K562 (cell line): ENCODE results near the gene ST3GAL3. TPM values are rescaled to one million over a fixed set of nuclear protein-coding genes. Genes with fewer than 3 reads are reported as not detected.

Experiments
- ARHGAP35 ChIP-seq: fragments of 450-650 bp; IDR thresholded peaks from 2 replicates; pipeline ENCODE4 v1.6.1; 2018; ENCODE audit not compliant: partially characterized antibody
- C11orf30 ChIP-seq: fragments of 450-650 bp; IDR thresholded peaks from 2 replicates; pipeline ENCODE4 v1.6.1; 2016; ENCODE audit warnings: low read depth, mild to moderate bottlenecking
- FOXM1 ChIP-seq, 2 experiments: fragments of 450-650 bp in 1 of 2; sonication (generic) in 1 of 2; formaldehyde crosslinking in 1 of 2; IDR thresholded peaks; 2 replicates each; pipeline versions ENCODE4 v1.6.1 to v1.9.0; 2017 to 2022; ENCODE audit warnings: low read depth in 2 of 2, mild to moderate bottlenecking in 2 of 2, missing genetic modification reagents in 1 of 2, moderate library complexity in 1 of 2
- GATA2 ChIP-seq: sonication (generic); formaldehyde crosslinking; IDR thresholded peaks from 2 replicates; pipeline ENCODE4 v1.4.0; 2020; ENCODE audit warnings: mild to moderate bottlenecking, missing genetic modification reagents
- ILK ChIP-seq: fragments of 450-650 bp; IDR thresholded peaks from 2 replicates; pipeline ENCODE4 v1.6.1; 2016; ENCODE audit warnings: missing genetic modification characterization, low read depth, mild to moderate bottlenecking, missing compliant biosample characterization, moderate library complexity, borderline replicate concordance
- MTA2 ChIP-seq: fragments of 450-650 bp; IDR thresholded peaks from 2 replicates; pipeline ENCODE4 v1.6.1; 2016; ENCODE audit warnings: low read depth
- MXI1 ChIP-seq: IDR thresholded peaks from 2 replicates; pipeline ENCODE4 v1.6.1; 2011; ENCODE audit warnings: low read depth, mild to moderate bottlenecking, improper control_type of control experiment, low read length
- SIN3B ChIP-seq: fragments of 450-650 bp; IDR thresholded peaks from 2 replicates; pipeline ENCODE4 v1.6.1; 2017; ENCODE audit warnings: low read depth, mild to moderate bottlenecking, moderate library complexity
- SMARCA4 ChIP-seq: fragments of 450-650 bp; IDR thresholded peaks from 2 replicates; pipeline ENCODE4 v1.6.1; 2016
- U2AF2 ChIP-seq: fragments of 200-400 bp; formaldehyde crosslinking; optimal IDR thresholded peaks from 2 replicates; pipeline ENCODE3; 2017; ENCODE audit warnings: low read depth, mild to moderate bottlenecking, low read length
- polyA plus RNA-seq, 8 experiments: library from polyadenylated mRNA; depleted of rRNA in 4 of 8; stranded (reverse) in 5 of 8; unstranded in 3 of 8; fragments of >200 nt; fragmentation: Nextera tagmentation in 2 of 8; fragmentation: Illumina TruSeq in 1 of 8; extraction: Ambion mirVana in 2 of 8; extraction: Trizol in 1 of 8; gene quantifications; 2 replicates each; pipeline versions ENCODE4 v1.2.1 to v1.2.3, GENCODE V29; 2011 to 2014; ENCODE audit warnings: inconsistent platforms in 1 of 8, missing spikeins in 1 of 8
- total RNA-seq, 7 experiments: library from RNA; depleted of rRNA in 6 of 7; stranded (reverse); fragments of >200 nt in 6 of 7; fragmentation: Illumina TruSeq in 2 of 7; extraction: Trizol in 2 of 7; gene quantifications; 2 replicates each; pipeline versions ENCODE4 v1.2.1 to v1.2.3, GENCODE V29; 2011 to 2021; ENCODE audit warnings: low replicate concordance in 1 of 7
- TF ChIP-seq, protein P1 (sequence below): fragments of 450-650 bp; formaldehyde crosslinking; IDR thresholded peaks from 2 replicates; pipeline ENCODE4 v1.4.0; 2020; ENCODE audit warnings: mild to moderate bottlenecking, moderate library complexity
- TF ChIP-seq, protein P2 (sequence below): fragments of 450-650 bp; formaldehyde crosslinking; IDR thresholded peaks from 2 replicates; pipeline ENCODE4 v1.4.0; 2022; ENCODE audit warnings: mild to moderate bottlenecking, moderate library complexity
- TF ChIP-seq, protein P3 (sequence below): fragments of 200-800 bp; sonication (Bioruptor generic); IDR thresholded peaks from 2 replicates; pipeline ENCODE4 v1.6.1; 2017; ENCODE audit warnings: missing genetic modification characterization, missing compliant biosample characterization
- TF ChIP-seq, protein P4 (sequence below): sonication (generic); formaldehyde crosslinking; IDR thresholded peaks from 2 replicates; pipeline ENCODE4 v1.8.0; 2022; ENCODE audit warnings: missing genetic modification reagents, mild to moderate bottlenecking, moderate library complexity, borderline replicate concordance
- TF ChIP-seq, protein P5 (sequence below): fragments of 450-650 bp; formaldehyde crosslinking; IDR thresholded peaks from 2 replicates; pipeline ENCODE4 v1.4.0; 2022; ENCODE audit warnings: missing genetic modification characterization
- TF ChIP-seq, protein P6 (sequence below), 2 experiments: IDR thresholded peaks in 1 of 2; conservative IDR thresholded peaks in 1 of 2; 2 replicates each; pipeline ENCODE4 v1.6.1; 2016; ENCODE audit warnings: low read depth in 2 of 2, mild to moderate bottlenecking in 1 of 2, missing compliant biosample characterization in 1 of 2, missing genetic modification characterization in 1 of 2, moderate library complexity in 1 of 2

Gene ST3GAL3
- total and polyA plus RNA-seq, 9 of the 15 experiments (the other 6 are each of a cell fraction or from before 2014, with no cell fraction given), result 1.2 to 18.9 (median 11.0) TPM

DNA sequence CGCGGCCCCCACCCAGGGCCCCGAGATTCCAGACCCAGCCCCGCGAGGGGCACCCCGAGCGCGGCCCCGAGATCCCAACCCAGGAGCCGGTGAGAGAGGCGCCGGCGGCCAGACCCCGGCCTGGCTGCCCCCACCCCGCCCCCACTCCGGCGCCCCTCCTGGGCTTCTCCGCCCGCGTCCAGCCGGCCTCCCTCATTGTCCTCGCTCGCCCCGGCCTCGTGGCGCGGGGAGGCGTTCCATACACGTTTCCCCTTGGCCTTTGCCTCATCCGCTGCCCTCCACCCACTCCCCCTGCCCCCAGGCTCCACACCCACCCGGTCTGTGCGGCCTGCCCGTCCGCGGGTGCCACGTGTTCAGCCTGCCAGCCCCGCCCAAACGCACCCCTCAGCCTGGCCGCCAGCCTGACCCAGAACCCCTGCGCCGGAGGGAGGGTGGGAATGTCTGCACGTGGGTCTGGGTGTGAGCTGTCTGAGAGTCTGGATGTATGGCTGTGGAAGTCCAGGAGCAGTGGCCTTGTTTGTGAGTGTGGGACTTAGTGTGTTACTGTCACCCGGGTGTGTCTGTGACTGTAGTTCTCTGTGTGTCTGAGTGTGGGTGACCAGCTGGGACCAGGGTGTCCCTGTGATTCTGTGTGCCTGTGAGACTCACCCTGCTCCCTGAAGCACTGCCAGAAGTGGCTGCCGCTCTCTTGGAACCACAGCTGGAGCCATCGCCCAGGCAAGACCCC is 272.4 kb downstream of the ST3GAL3 start (continued):
- TF ChIP-seq, protein P1, sequence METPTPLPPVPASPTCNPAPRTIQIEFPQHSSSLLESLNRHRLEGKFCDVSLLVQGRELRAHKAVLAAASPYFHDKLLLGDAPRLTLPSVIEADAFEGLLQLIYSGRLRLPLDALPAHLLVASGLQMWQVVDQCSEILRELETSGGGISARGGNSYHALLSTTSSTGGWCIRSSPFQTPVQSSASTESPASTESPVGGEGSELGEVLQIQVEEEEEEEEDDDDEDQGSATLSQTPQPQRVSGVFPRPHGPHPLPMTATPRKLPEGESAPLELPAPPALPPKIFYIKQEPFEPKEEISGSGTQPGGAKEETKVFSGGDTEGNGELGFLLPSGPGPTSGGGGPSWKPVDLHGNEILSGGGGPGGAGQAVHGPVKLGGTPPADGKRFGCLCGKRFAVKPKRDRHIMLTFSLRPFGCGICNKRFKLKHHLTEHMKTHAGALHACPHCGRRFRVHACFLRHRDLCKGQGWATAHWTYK (CRISPR knock-in tag), result no peak
- TF ChIP-seq GATA2 (CRISPR knock-in tag), result no peak
- TF ChIP-seq, protein P2, sequence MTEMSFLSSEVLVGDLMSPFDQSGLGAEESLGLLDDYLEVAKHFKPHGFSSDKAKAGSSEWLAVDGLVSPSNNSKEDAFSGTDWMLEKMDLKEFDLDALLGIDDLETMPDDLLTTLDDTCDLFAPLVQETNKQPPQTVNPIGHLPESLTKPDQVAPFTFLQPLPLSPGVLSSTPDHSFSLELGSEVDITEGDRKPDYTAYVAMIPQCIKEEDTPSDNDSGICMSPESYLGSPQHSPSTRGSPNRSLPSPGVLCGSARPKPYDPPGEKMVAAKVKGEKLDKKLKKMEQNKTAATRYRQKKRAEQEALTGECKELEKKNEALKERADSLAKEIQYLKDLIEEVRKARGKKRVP (CRISPR knock-in tag), result no peak
- TF ChIP-seq, protein P3, sequence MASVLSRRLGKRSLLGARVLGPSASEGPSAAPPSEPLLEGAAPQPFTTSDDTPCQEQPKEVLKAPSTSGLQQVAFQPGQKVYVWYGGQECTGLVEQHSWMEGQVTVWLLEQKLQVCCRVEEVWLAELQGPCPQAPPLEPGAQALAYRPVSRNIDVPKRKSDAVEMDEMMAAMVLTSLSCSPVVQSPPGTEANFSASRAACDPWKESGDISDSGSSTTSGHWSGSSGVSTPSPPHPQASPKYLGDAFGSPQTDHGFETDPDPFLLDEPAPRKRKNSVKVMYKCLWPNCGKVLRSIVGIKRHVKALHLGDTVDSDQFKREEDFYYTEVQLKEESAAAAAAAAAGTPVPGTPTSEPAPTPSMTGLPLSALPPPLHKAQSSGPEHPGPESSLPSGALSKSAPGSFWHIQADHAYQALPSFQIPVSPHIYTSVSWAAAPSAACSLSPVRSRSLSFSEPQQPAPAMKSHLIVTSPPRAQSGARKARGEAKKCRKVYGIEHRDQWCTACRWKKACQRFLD (CRISPR knock-in tag), result peak; percentile 71; the same call in 1 of the 2 replicates
- no peak for TF ChIP-seq U2AF2
- no peak for TF ChIP-seq ILK (tag)
- TF ChIP-seq, protein P4, sequence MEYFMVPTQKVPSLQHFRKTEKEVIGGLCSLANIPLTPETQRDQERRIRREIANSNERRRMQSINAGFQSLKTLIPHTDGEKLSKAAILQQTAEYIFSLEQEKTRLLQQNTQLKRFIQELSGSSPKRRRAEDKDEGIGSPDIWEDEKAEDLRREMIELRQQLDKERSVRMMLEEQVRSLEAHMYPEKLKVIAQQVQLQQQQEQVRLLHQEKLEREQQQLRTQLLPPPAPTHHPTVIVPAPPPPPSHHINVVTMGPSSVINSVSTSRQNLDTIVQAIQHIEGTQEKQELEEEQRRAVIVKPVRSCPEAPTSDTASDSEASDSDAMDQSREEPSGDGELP (CRISPR knock-in tag), result peak; percentile 78; the same call in 1 of the 2 replicates
- peak; percentile 91 for TF ChIP-seq MXI1
- TF ChIP-seq FOXM1 (IDR thresholded peaks at IDR 0.05; ENCODE audit: low read depth), result no peak
- TF ChIP-seq FOXM1 (CRISPR knock-in tag; IDR thresholded peaks at IDR 0.05; ENCODE audit: low read depth), result no peak
- TF ChIP-seq, protein P5, sequence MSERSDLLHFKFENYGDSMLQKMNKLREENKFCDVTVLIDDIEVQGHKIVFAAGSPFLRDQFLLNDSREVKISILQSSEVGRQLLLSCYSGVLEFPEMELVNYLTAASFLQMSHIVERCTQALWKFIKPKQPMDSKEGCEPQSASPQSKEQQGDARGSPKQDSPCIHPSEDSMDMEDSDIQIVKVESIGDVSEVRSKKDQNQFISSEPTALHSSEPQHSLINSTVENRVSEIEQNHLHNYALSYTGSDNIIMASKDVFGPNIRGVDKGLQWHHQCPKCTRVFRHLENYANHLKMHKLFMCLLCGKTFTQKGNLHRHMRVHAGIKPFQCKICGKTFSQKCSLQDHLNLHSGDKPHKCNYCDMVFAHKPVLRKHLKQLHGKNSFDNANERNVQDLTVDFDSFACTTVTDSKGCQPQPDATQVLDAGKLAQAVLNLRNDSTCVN (CRISPR knock-in tag), result no peak
- no peak for TF ChIP-seq MTA2
- no peak for TF ChIP-seq SIN3B
- TF ChIP-seq C11orf30, result no peak
- TF ChIP-seq, protein P6, sequence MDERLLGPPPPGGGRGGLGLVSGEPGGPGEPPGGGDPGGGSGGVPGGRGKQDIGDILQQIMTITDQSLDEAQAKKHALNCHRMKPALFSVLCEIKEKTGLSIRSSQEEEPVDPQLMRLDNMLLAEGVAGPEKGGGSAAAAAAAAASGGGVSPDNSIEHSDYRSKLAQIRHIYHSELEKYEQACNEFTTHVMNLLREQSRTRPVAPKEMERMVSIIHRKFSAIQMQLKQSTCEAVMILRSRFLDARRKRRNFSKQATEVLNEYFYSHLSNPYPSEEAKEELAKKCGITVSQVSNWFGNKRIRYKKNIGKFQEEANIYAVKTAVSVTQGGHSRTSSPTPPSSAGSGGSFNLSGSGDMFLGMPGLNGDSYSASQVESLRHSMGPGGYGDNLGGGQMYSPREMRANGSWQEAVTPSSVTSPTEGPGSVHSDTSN (CRISPR knock-in tag; IDR thresholded peaks at IDR 0.05; ENCODE audit: low read depth), result no peak
- TF ChIP-seq, protein P6 (tag; conservative IDR thresholded peaks at IDR 0.05; ENCODE audit: low read depth), result no peak
- TF ChIP-seq SMARCA4, result peak; percentile 40; the same call in 1 of the 2 replicates
- TF ChIP-seq ARHGAP35, result no peak
